ENCODE measurements around the gene NTN1. TPM values are rescaled to one million over a fixed set of nuclear protein-coding genes. Genes with fewer than 3 reads are reported as not detected.

Gene NTN1
- total and polyA plus RNA-seq, 2 of the 13 experiments (the other 11 are each of a cell fraction or from before 2014, with no cell fraction given) = 0.04 to 0.05 TPM

DNA sequence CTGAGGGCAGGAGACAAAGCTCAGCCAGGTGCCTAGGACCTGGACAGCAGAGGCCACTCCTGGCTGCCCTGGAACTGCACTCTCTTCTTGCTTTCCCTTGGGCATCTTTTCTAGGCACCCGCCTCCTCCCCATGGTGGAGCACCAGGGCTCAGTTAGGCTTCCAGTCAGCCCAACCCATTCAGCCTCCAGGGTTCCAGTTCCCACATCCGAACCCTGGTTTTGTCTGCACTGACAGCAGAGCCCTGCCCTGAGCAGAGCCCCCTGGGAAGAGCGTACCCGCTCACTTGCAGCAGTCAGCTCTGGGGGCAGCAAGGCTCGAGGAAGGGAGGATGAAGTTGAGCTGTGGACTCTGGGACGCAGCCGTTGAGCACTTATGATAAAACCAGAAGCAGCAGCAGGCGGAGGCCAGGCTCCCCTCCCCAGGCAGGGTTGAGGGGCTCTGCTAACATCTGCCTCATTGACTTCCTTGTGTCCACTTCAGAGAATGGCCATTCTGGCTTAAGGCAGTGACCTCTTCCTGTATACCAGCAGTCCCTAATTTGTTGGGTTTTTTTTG, 213.2 kb downstream of the NTN1 start:
- ATAC-seq = no peak
- CTCF ChIA-PET (ENCODE audit: low intra/inter-chr PET ratio, low total read pairs) = no interaction called here
- no peaks in the 10 kb centered on the region for H4K20me1 ChIP-seq (ENCODE audit: insufficient read depth, low read length)
- no TSS peak for BruUV-seq (replicated peaks)
- H3K4me1 ChIP-seq (ENCODE audit: insufficient read depth, low read length) = peaks cover 29% of the 10 kb centered on the region
- no peak overlapping the region for H3K4me3 ChIP-seq (replicated peaks in 1 of 3; ENCODE audit: insufficient read depth in 1 of 3, low read depth in 2 of 3, low read length in 3 of 3)
- H3K27ac ChIP-seq (ENCODE audit: extremely low read length, insufficient read depth, low read length) = no peak overlapping the region
- H3K9ac ChIP-seq (ENCODE audit: insufficient read depth, low read depth, low read length) = no peak overlapping the region
- intact Hi-C loops (cut with micrococcal nuclease; ENCODE audit: unreplicated experiment) = no loop called here
- H3K4me2 ChIP-seq (ENCODE audit: low read depth, low read length) = no peak overlapping the region
- FAIRE-seq = no peak
- POLR2A ChIA-PET = no interaction called here
- H3K9me3 ChIP-seq (ENCODE audit: low read length) = no peaks in the 10 kb centered on the region
- in situ Hi-C loops (cut with HindIII; ENCODE audit: extremely low pct_ligation_motif_present, low pct_unique_long_range_greater_than_20kb) = no loop called here
- no peak for DNase-seq (ENCODE audit: low spot score)
- no peaks in the 10 kb centered on the region for H3K79me2 ChIP-seq (ENCODE audit: insufficient read depth, low read length)
- 88% methylated on average over 6 of the region's 8 CpGs for WGBS (ENCODE audit: low lambda C conversion rate)
- peaks cover 3 to 56% of the 10 kb centered on the region in 2 experiments; a peak in 3 of 5 replicates for H3K27me3 ChIP-seq (ENCODE audit: control insufficient read depth in 1 of 2, insufficient read depth in 2 of 2, low read length in 2 of 2)
- H2AFZ ChIP-seq (ENCODE audit: low read length) = no peak overlapping the region
- H3K36me3 ChIP-seq (replicated peaks in 1 of 2; ENCODE audit: control insufficient read depth in 1 of 2, insufficient read depth in 2 of 2, low read length in 2 of 2) = no peaks in the 10 kb centered on the region
- no peak for TF ChIP-seq ZBTB1 (CRISPR knock-in tag; IDR thresholded peaks at IDR 0.05; ENCODE audit: borderline replicate concordance)
- TF ChIP-seq, protein P1, sequence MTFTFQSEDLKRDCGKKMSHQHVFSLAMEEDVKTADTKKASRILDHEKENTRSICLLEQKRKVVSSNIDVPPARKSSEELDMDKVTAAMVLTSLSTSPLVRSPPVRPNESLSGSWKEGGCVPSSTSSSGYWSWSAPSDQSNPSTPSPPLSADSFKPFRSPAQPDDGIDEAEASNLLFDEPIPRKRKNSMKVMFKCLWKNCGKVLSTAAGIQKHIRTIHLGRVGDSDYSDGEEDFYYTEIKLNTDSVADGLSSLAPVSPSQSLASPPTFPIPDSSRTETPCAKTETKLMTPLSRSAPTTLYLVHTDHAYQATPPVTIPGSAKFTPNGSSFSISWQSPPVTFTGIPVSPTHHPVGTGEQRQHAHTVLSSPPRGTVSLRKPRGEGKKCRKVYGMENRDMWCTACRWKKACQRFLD (CRISPR knock-in tag; IDR thresholded peaks at IDR 0.05; ENCODE audit: borderline replicate concordance) = no peak
- TF ChIP-seq ZNF619 (CRISPR knock-in tag; IDR thresholded peaks at IDR 0.05) = no peak
- no peak for TF ChIP-seq ZNF121 (CRISPR knock-in tag; IDR thresholded peaks at IDR 0.05)
- TF ChIP-seq MED1 (CRISPR knock-in tag; IDR thresholded peaks at IDR 0.05) = no peak
- TF ChIP-seq, protein P2, sequence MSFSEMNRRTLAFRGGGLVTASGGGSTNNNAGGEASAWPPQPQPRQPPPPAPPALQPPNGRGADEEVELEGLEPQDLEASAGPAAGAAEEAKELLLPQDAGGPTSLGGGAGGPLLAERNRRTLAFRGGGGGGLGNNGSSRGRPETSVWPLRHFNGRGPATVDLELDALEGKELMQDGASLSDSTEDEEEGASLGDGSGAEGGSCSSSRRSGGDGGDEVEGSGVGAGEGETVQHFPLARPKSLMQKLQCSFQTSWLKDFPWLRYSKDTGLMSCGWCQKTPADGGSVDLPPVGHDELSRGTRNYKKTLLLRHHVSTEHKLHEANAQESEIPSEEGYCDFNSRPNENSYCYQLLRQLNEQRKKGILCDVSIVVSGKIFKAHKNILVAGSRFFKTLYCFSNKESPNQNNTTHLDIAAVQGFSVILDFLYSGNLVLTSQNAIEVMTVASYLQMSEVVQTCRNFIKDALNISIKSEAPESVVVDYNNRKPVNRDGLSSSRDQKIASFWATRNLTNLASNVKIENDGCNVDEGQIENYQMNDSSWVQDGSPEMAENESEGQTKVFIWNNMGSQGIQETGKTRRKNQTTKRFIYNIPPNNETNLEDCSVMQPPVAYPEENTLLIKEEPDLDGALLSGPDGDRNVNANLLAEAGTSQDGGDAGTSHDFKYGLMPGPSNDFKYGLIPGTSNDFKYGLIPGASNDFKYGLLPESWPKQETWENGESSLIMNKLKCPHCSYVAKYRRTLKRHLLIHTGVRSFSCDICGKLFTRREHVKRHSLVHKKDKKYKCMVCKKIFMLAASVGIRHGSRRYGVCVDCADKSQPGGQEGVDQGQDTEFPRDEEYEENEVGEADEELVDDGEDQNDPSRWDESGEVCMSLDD (CRISPR knock-in tag; IDR thresholded peaks at IDR 0.05; ENCODE audit: borderline replicate concordance) = no peak
- no peak for TF ChIP-seq ZNF329 (CRISPR knock-in tag; IDR thresholded peaks at IDR 0.05; ENCODE audit: low read depth)
- TF ChIP-seq HES4 (CRISPR knock-in tag; IDR thresholded peaks at IDR 0.05; ENCODE audit: borderline replicate concordance) = no peak
- TF ChIP-seq ATAD3A (CRISPR knock-in tag; IDR thresholded peaks at IDR 0.05) = no peak
- no peak for TF ChIP-seq ZNF326 (CRISPR knock-in tag; IDR thresholded peaks at IDR 0.05; ENCODE audit: borderline replicate concordance)
- TF ChIP-seq JUNB (CRISPR knock-in tag; IDR thresholded peaks at IDR 0.05; ENCODE audit: borderline replicate concordance) = no peak
- TF ChIP-seq, protein P3, sequence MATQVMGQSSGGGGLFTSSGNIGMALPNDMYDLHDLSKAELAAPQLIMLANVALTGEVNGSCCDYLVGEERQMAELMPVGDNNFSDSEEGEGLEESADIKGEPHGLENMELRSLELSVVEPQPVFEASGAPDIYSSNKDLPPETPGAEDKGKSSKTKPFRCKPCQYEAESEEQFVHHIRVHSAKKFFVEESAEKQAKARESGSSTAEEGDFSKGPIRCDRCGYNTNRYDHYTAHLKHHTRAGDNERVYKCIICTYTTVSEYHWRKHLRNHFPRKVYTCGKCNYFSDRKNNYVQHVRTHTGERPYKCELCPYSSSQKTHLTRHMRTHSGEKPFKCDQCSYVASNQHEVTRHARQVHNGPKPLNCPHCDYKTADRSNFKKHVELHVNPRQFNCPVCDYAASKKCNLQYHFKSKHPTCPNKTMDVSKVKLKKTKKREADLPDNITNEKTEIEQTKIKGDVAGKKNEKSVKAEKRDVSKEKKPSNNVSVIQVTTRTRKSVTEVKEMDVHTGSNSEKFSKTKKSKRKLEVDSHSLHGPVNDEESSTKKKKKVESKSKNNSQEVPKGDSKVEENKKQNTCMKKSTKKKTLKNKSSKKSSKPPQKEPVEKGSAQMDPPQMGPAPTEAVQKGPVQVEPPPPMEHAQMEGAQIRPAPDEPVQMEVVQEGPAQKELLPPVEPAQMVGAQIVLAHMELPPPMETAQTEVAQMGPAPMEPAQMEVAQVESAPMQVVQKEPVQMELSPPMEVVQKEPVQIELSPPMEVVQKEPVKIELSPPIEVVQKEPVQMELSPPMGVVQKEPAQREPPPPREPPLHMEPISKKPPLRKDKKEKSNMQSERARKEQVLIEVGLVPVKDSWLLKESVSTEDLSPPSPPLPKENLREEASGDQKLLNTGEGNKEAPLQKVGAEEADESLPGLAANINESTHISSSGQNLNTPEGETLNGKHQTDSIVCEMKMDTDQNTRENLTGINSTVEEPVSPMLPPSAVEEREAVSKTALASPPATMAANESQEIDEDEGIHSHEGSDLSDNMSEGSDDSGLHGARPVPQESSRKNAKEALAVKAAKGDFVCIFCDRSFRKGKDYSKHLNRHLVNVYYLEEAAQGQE (IDR thresholded peaks at IDR 0.05; ENCODE audit: borderline replicate concordance in 1 of 2, low read depth in 1 of 2, low read length in 2 of 2) = no peak
- TF ChIP-seq GTF3A (CRISPR knock-in tag; conservative IDR thresholded peaks at IDR 0.05) = no peak
- no peak for TF ChIP-seq EEA1 (CRISPR knock-in tag; IDR thresholded peaks at IDR 0.05; ENCODE audit: borderline replicate concordance)
- TF ChIP-seq ZNF501 (CRISPR knock-in tag; IDR thresholded peaks at IDR 0.05) = no peak
- no peak for TF ChIP-seq HNF4G (IDR thresholded peaks at IDR 0.05; ENCODE audit: borderline replicate concordance, low read depth, low read length)
- TF ChIP-seq HNF4G (CRISPR knock-in tag; IDR thresholded peaks at IDR 0.05; ENCODE audit: borderline replicate concordance, low read depth) = no peak
- TF ChIP-seq, protein P4, sequence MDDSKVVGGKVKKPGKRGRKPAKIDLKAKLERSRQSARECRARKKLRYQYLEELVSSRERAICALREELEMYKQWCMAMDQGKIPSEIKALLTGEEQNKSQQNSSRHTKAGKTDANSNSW (CRISPR knock-in tag; IDR thresholded peaks at IDR 0.05; ENCODE audit: borderline replicate concordance) = no peak

All from HepG2 (cell line).